GM23248 (cell line): ENCODE data around the gene PIAS3. TPM values are rescaled to one million over a fixed set of nuclear protein-coding genes. Genes with fewer than 3 reads are reported as not detected.

Experiments used
- DNase-seq: peaks from one replicate; pipeline ENCODE4 v3.0.0-alpha.2; 2015
- H2AFZ ChIP-seq: fragments of 200-600 bp; sonication (generic); 2 replicates; pipeline ENCODE4 v1.6.1; 2016; ENCODE audit warnings: antibody characterized with exemption
- H3F3A ChIP-seq: fragments of 200-600 bp; sonication (generic); 2 replicates; pipeline ENCODE4 v1.6.1; 2016; ENCODE audit warnings: mild to moderate bottlenecking, antibody characterized with exemption, mixed run types; ENCODE audit not compliant: insufficient read depth
- H3K27ac ChIP-seq: fragments of 200-600 bp; sonication (generic); 2 replicates; pipeline ENCODE4 v1.5.1; 2016; ENCODE audit warnings: mild to moderate bottlenecking
- H3K27me3 ChIP-seq: fragments of 200-600 bp; sonication (generic); replicated peaks from 2 replicates; pipeline ENCODE4 v1.6.1; 2016; ENCODE audit warnings: mild to moderate bottlenecking; ENCODE audit not compliant: insufficient read depth
- H3K36me3 ChIP-seq: fragments of 200-600 bp; sonication (generic); 2 replicates; pipeline ENCODE4 v1.6.1; 2016; ENCODE audit warnings: low read depth, mild to moderate bottlenecking
- H3K4me1 ChIP-seq: fragments of 200-600 bp; sonication (generic); 2 replicates; pipeline ENCODE4 v1.6.1; 2016; ENCODE audit warnings: mild to moderate bottlenecking; ENCODE audit not compliant: insufficient read depth
- H3K4me2 ChIP-seq: fragments of 200-600 bp; sonication (generic); one replicate; pipeline ENCODE4 v1.6.1; 2016; ENCODE audit warnings: mild to moderate bottlenecking; ENCODE audit not compliant: unreplicated experiment
- H3K4me3 ChIP-seq: fragments of 200-600 bp; sonication (generic); 2 replicates; pipeline ENCODE4 v1.5.1; 2016; ENCODE audit warnings: mild to moderate bottlenecking
- H3K79me2 ChIP-seq: fragments of 200-600 bp; sonication (generic); 2 replicates; pipeline ENCODE4 v1.6.1; 2016; ENCODE audit warnings: mild to moderate bottlenecking; ENCODE audit not compliant: insufficient read depth
- H3K9ac ChIP-seq: fragments of 200-600 bp; sonication (generic); 2 replicates; pipeline ENCODE4 v1.6.1; 2016; ENCODE audit warnings: mild to moderate bottlenecking
- H3K9me2 ChIP-seq: fragments of 200-600 bp; sonication (generic); 2 replicates; pipeline ENCODE4 v1.6.1; 2016; ENCODE audit warnings: mixed run types, mild to moderate bottlenecking, moderate library complexity; ENCODE audit not compliant: insufficient read depth
- H3K9me3 ChIP-seq: fragments of 200-600 bp; sonication (generic); one replicate; pipeline ENCODE4 v1.6.1; 2017; ENCODE audit warnings: low read depth
- H4K20me1 ChIP-seq: fragments of 200-600 bp; sonication (generic); 2 replicates; pipeline ENCODE4 v1.6.0; 2016; ENCODE audit not compliant: insufficient read depth
- EZH2 ChIP-seq: fragments of 200-600 bp; sonication (generic); IDR thresholded peaks from 2 replicates; pipeline ENCODE4 v1.6.1; 2018; ENCODE audit warnings: antibody characterized with exemption, mild to moderate bottlenecking; ENCODE audit not compliant: insufficient read depth, poor library complexity, severe bottlenecking
- EZH2phosphoT487 ChIP-seq: fragments of 200-600 bp; sonication (generic); IDR thresholded peaks from 2 replicates; pipeline ENCODE4 v1.6.1; 2018; ENCODE audit warnings: antibody characterized with exemption, moderate library complexity, mild to moderate bottlenecking, low read depth; ENCODE audit not compliant: insufficient read depth
- WGBS, 2 experiments: methylation state at CpG; one replicate each; pipeline ENCODE4 v1.1.6; 2015 to 2017; ENCODE audit warnings: low lambda C conversion rate in 2 of 2, low coverage in 1 of 2; ENCODE audit errors: missing lambda C conversion rate in 2 of 2; 5-methylcytosine and 5-hydroxymethylcytosine counted together
- in situ Hi-C: fragments of 300-500 bp; cut with MboI; formaldehyde crosslinking; loops from 2 replicates; pipeline ENCODE4 v1.15.0; 2020
- polyA plus RNA-seq: library from polyadenylated mRNA; unstranded; fragments of >200 nt; fragmentation: Nextera tagmentation; extraction: Ambion mirVana; gene quantifications from 2 replicates; pipeline ENCODE4 v1.2.1, GENCODE V29; 2016
- total RNA-seq: library from RNA; depleted of rRNA; stranded (reverse); fragments of >200 nt; shearing (Covaris generic); gene quantifications from 2 replicates; pipeline ENCODE4 v1.2.3, GENCODE V29; 2014

Gene PIAS3
- total and polyA plus RNA-seq, 2 experiments from 2014 or later, result 22.2 to 63.0 TPM

- TF ChIP-seq EZH2 (no peak), EZH2phosphoT487 (no peak)
- Histone ChIP-seq H4K20me1 (no peaks in the 10 kb centered on the region), H3K79me2 (peaks cover 26% of the 10 kb centered on the region), H3K4me1 (peaks cover 11% of the 10 kb centered on the region; the same call in 1 of the 2 replicates), H3K9ac (peak overlapping the region; percentile 86), H3K9me2 (no peaks in the 10 kb centered on the region), H3K27ac (peak overlapping the region; percentile 77), H3K27me3 (no peaks in the 10 kb centered on the region), H2AFZ (peak overlapping the region; percentile 89), H3K4me3 (peak overlapping the region; percentile 96), H3F3A (no peaks in the 10 kb centered on the region), H3K4me2 (peak overlapping the region; percentile 85), H3K36me3 (peaks cover 20% of the 10 kb centered on the region), H3K9me3 (no peaks in the 10 kb centered on the region)
- 3% methylated on average over 13 to 35 of the region's 35 CpGs for WGBS, 2 experiments
- in situ Hi-C loops, result loop anchor here (10.0 kb wide), 1 partner anchor 104 kb away; no protein-coding TSS in a partner anchor
- peak; percentile 81 for DNase-seq
Measured at GRCh38 chr1:145858238-145858900, 512 bp downstream of the PIAS3 start.

GRCh38 chr1:145857170-145857569 is 1.7 kb downstream of the PIAS3 start:
- WGBS, 2 experiments, result 70 to 71% methylated on average over 4 of the region's 4 CpGs
- peaks cover 30% of the 10 kb centered on the region for H3K36me3 ChIP-seq
- no peak overlapping the region for H2AFZ ChIP-seq
- peaks cover 11% of the 10 kb centered on the region; the same call in 1 of the 2 replicates for H3K4me1 ChIP-seq
- peak overlapping the region; percentile 96; the same call in 1 of the 2 replicates for H3K4me3 ChIP-seq
- H4K20me1 ChIP-seq, result no peaks in the 10 kb centered on the region
- H3F3A ChIP-seq, result no peaks in the 10 kb centered on the region; the same call in 1 of the 2 replicates
- in situ Hi-C loops, result loop anchor here (10.0 kb wide), 1 partner anchor 102 kb away; no protein-coding TSS in a partner anchor
- H3K4me2 ChIP-seq, result peak overlapping the region; percentile 85
- no peaks in the 10 kb centered on the region for H3K27me3 ChIP-seq
- no peaks in the 10 kb centered on the region for H3K9me3 ChIP-seq
- H3K79me2 ChIP-seq, result peaks cover 26% of the 10 kb centered on the region
- TF ChIP-seq EZH2 (no peak), EZH2phosphoT487 (no peak)
- H3K9me2 ChIP-seq, result no peaks in the 10 kb centered on the region
- H3K9ac ChIP-seq, result no peak overlapping the region
- no peak for DNase-seq
- H3K27ac ChIP-seq, result no peak overlapping the region

- Histone ChIP-seq H3K4me1 (peaks cover 11% of the 10 kb centered on the region; the same call in 1 of the 2 replicates), H3K9me2 (no peaks in the 10 kb centered on the region), H3K9ac (no peak overlapping the region), H3F3A (peaks cover 10% of the 10 kb centered on the region), H3K4me3 (no peak overlapping the region), H4K20me1 (no peaks in the 10 kb centered on the region), H3K9me3 (no peaks in the 10 kb centered on the region), H3K27ac (no peak overlapping the region), H2AFZ (no peak overlapping the region), H3K27me3 (no peaks in the 10 kb centered on the region), H3K4me2 (no peak overlapping the region), H3K36me3 (peaks cover 31% of the 10 kb centered on the region), H3K79me2 (peaks cover 26% of the 10 kb centered on the region)
- 76 to 82% methylated on average over 7 of the region's 7 CpGs for whole genome bisulfite sequencing, 2 experiments
- no peak for DNase-seq
- in situ Hi-C loops, result loop anchor here (10.0 kb wide), 1 partner anchor 101 kb away; no protein-coding TSS in a partner anchor
- TF ChIP-seq EZH2, result no peak
- no peak for TF ChIP-seq EZH2phosphoT487
Measured at GRCh38 chr1:145855426-145855948, 3.4 kb downstream of the PIAS3 start.

GRCh38 chr1:145849356-145850160 is 9.3 kb downstream of the PIAS3 start:
- Histone ChIP-seq H3K4me1 (peaks cover 14% of the 10 kb centered on the region), H3F3A (peaks cover 44% of the 10 kb centered on the region), H2AFZ (no peak overlapping the region), H3K9me2 (no peaks in the 10 kb centered on the region), H3K4me3 (0 out of 2 replicates have a peak overlapping the region, but pooled peaks have one; percentile 19), H3K79me2 (no peaks in the 10 kb centered on the region), H4K20me1 (no peaks in the 10 kb centered on the region), H3K27me3 (no peaks in the 10 kb centered on the region), H3K4me2 (peak overlapping the region; percentile 23), H3K9me3 (no peaks in the 10 kb centered on the region), H3K9ac (peak overlapping the region; percentile 11; the same call in 1 of the 2 replicates), H3K36me3 (peaks cover 24% of the 10 kb centered on the region), H3K27ac (peak overlapping the region; percentile 33)
- DNase-seq, result peak; percentile 73
- TF ChIP-seq EZH2phosphoT487 (no peak), EZH2 (no peak)
- in situ Hi-C loops, result loop anchor here (10.0 kb wide), 1 partner anchor 95 kb away; no protein-coding TSS in a partner anchor
- WGBS, 2 experiments, result 63 to 70% methylated on average over 15 of the region's 15 CpGs
